Trophoblast cell (in vitro differentiated cells and primary cell): ENCODE measurements around the gene CX3CR1.

Experiments
- DNase-seq, 2 donors: peaks; one replicate each; pipeline ENCODE4 v3.0.0-alpha.2; 2016
- H2AFZ ChIP-seq: 2 replicates; pipeline ENCODE4 v1.6.1; 2013; ENCODE audit warnings: low read length, moderate library complexity, mild to moderate bottlenecking; ENCODE audit not compliant: insufficient read depth, poor library complexity
- H2AK5ac ChIP-seq: 2 replicates; pipeline ENCODE4 v1.6.1; 2013; ENCODE audit warnings: mild to moderate bottlenecking, low read length
- H2BK120ac ChIP-seq: 2 replicates; pipeline ENCODE4 v1.6.1; 2013; ENCODE audit warnings: low read length, mild to moderate bottlenecking, moderate library complexity; ENCODE audit not compliant: insufficient read depth, poor library complexity
- H2BK12ac ChIP-seq: 2 replicates; pipeline ENCODE4 v1.6.1; 2013; ENCODE audit warnings: mild to moderate bottlenecking, low read length, moderate library complexity
- H2BK5ac ChIP-seq: 2 replicates; pipeline ENCODE4 v1.6.1; 2013; ENCODE audit warnings: low read length, low read depth, moderate library complexity, mild to moderate bottlenecking; ENCODE audit not compliant: poor library complexity
- H3K14ac ChIP-seq: 2 replicates; pipeline ENCODE4 v1.6.1; 2013; ENCODE audit warnings: mild to moderate bottlenecking, low read length
- H3K18ac ChIP-seq: 2 replicates; pipeline ENCODE4 v1.6.1; 2013; ENCODE audit warnings: mild to moderate bottlenecking, low read length
- H3K23ac ChIP-seq: 2 replicates; pipeline ENCODE4 v1.6.1; 2013; ENCODE audit warnings: low read length
- H3K27ac ChIP-seq: 2 replicates; pipeline ENCODE4 v1.5.1; 2013; ENCODE audit warnings: low read depth, mild to moderate bottlenecking, inconsistent platforms, low read length, moderate library complexity
- H3K27me3 ChIP-seq: 2 replicates; pipeline ENCODE4 v1.6.1; 2013; ENCODE audit warnings: inconsistent platforms, mild to moderate bottlenecking, low read length, moderate library complexity; ENCODE audit not compliant: insufficient read depth
- H3K36me3 ChIP-seq, 2 experiments: 1 replicate in 1 of 2; 2 replicates in 1 of 2; pipeline ENCODE4 v1.6.1; 2013; ENCODE audit warnings: low read length in 2 of 2, mild to moderate bottlenecking in 2 of 2, moderate library complexity in 1 of 2; ENCODE audit not compliant: insufficient read depth in 2 of 2, control insufficient read depth in 1 of 2
- H3K4ac ChIP-seq: 2 replicates; pipeline ENCODE4 v1.6.1; 2013; ENCODE audit warnings: low read depth, mild to moderate bottlenecking, low read length, moderate library complexity
- H3K4me1 ChIP-seq, 2 experiments: 1 replicate in 1 of 2; 2 replicates in 1 of 2; pipeline ENCODE4 v1.6.1; 2013; ENCODE audit warnings: low read length in 2 of 2, mild to moderate bottlenecking in 2 of 2, moderate library complexity in 1 of 2; ENCODE audit not compliant: insufficient read depth in 2 of 2, control insufficient read depth in 1 of 2
- H3K4me2 ChIP-seq: 2 replicates; pipeline ENCODE4 v1.6.1; 2013; ENCODE audit warnings: inconsistent platforms, mild to moderate bottlenecking, low read length, moderate library complexity
- H3K4me3 ChIP-seq: 2 replicates; pipeline ENCODE4 v1.5.1; 2013; ENCODE audit warnings: mild to moderate bottlenecking, low read depth, low read length, inconsistent platforms
- H3K79me1 ChIP-seq: one replicate; pipeline ENCODE4 v1.6.1; 2013; ENCODE audit warnings: low read length
- H3K79me2 ChIP-seq: 2 replicates; pipeline ENCODE4 v1.6.1; 2013; ENCODE audit warnings: low read length, mild to moderate bottlenecking; ENCODE audit not compliant: control insufficient read depth, insufficient read depth, poor library complexity
- H3K9ac ChIP-seq: 2 replicates; pipeline ENCODE4 v1.6.1; 2013; ENCODE audit warnings: mild to moderate bottlenecking, low read length
- H3K9me3 ChIP-seq: 2 replicates; pipeline ENCODE4 v1.6.1; 2013; ENCODE audit warnings: low read depth, mild to moderate bottlenecking, control low read depth, inconsistent platforms, low read length; ENCODE audit not compliant: insufficient read depth
- H4K12ac ChIP-seq: 2 replicates; pipeline ENCODE4 v1.6.1; 2013; ENCODE audit warnings: low read depth, mild to moderate bottlenecking, low read length, moderate library complexity
- H4K8ac ChIP-seq: 2 replicates; pipeline ENCODE4 v1.6.1; 2013; ENCODE audit warnings: low read depth, mild to moderate bottlenecking, low read length, moderate library complexity
- H4K91ac ChIP-seq: one replicate; pipeline ENCODE4 v1.6.1; 2013; ENCODE audit warnings: low read depth, mild to moderate bottlenecking, low read length, moderate library complexity
- WGBS: extraction: QIAGEN DNeasy Blood & Tissue Kit; methylation state at CpG from one replicate; pipeline ENCODE4 v1.1.7; 2013; ENCODE audit warnings: missing lambda C conversion rate; ENCODE audit not compliant: insufficient read length, insufficient coverage; ENCODE audit errors: extremely low coverage; 5-methylcytosine and 5-hydroxymethylcytosine counted together

Gene CX3CR1

GRCh38 chr3:39315420-39315819 lies 35.6 kb upstream of the CX3CR1 start:
- Histone ChIP-seq H3K4me1 (no peaks in the 10 kb centered on the region), H3K23ac (no peak overlapping the region), H3K4me3 (no peak overlapping the region), H3K36me3 (no peaks in the 10 kb centered on the region), H4K8ac (no peak overlapping the region), H3K27me3 (no peaks in the 10 kb centered on the region), H3K9me3 (peaks cover 2% of the 10 kb centered on the region), H2AK5ac (no peak overlapping the region), H4K91ac (no peak overlapping the region), H3K18ac (no peak overlapping the region), H3K79me2 (no peaks in the 10 kb centered on the region), H2BK12ac (no peak overlapping the region), H3K14ac (no peak overlapping the region), H2BK120ac (no peak overlapping the region), H2AFZ (no peak overlapping the region), H3K79me1 (no peaks in the 10 kb centered on the region), H4K12ac (no peak overlapping the region), H2BK5ac (no peak overlapping the region), H3K4ac (no peak overlapping the region), H3K4me2 (no peak overlapping the region), H3K27ac (no peak overlapping the region), H3K9ac (no peak overlapping the region)
- DNase-seq = no peak
- no CpG with 5 or more reads among the region's 1 CpG for WGBS

GRCh38 chr3:39313289-39313688 lies 33.5 kb upstream of the CX3CR1 start:
- Histone ChIP-seq H3K4me3 (no peak overlapping the region), H3K79me2 (no peaks in the 10 kb centered on the region), H2AK5ac (no peak overlapping the region), H2AFZ (no peak overlapping the region), H2BK12ac (no peak overlapping the region), H3K23ac (no peak overlapping the region), H3K27me3 (no peaks in the 10 kb centered on the region), H4K8ac (no peak overlapping the region), H3K27ac (no peak overlapping the region), H4K91ac (no peak overlapping the region), H3K4me1 (no peaks in the 10 kb centered on the region), H3K4ac (no peak overlapping the region), H3K18ac (no peak overlapping the region), H2BK5ac (no peak overlapping the region), H3K9me3 (peaks cover 2% of the 10 kb centered on the region), H3K36me3 (no peaks in the 10 kb centered on the region), H2BK120ac (no peak overlapping the region), H3K4me2 (no peak overlapping the region), H3K9ac (no peak overlapping the region), H4K12ac (no peak overlapping the region), H3K14ac (no peak overlapping the region), H3K79me1 (no peaks in the 10 kb centered on the region)
- DNase-seq = no peak

DNA sequence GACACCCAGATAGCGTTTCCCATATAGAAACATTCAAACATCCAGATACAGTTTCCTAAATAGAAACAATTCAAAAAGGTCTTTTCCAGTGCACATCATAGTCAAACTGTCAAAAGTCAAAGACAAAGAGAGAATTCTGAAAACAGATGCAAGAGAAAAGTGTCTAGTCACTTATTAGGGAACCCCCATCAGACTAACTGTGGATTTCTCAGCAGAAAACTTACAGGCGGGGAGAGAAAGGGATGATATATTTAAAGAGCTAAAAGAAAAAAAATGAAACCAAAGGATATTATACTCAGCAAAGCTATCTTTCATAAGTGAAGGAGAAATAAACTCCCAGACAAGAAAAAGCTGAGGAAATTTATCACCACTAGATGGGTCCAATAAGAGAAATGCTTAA lies 22.3 kb upstream of the CX3CR1 start:
- Histone ChIP-seq H3K4me3 (no peak overlapping the region), H3K27ac (no peak overlapping the region), H3K27me3 (no peaks in the 10 kb centered on the region), H3K4ac (no peak overlapping the region), H3K23ac (no peak overlapping the region), H3K4me1 (no peaks in the 10 kb centered on the region), H4K12ac (no peak overlapping the region), H3K36me3 (no peaks in the 10 kb centered on the region), H2BK120ac (no peak overlapping the region), H2AK5ac (no peak overlapping the region), H2BK12ac (no peak overlapping the region), H4K8ac (no peak overlapping the region), H3K14ac (no peak overlapping the region), H2AFZ (no peak overlapping the region), H3K9ac (no peak overlapping the region), H3K79me2 (no peaks in the 10 kb centered on the region), H3K9me3 (peaks cover 3% of the 10 kb centered on the region), H3K18ac (no peak overlapping the region), H3K79me1 (no peaks in the 10 kb centered on the region), H2BK5ac (no peak overlapping the region), H3K4me2 (no peak overlapping the region), H4K91ac (no peak overlapping the region)
- WGBS = no CpG with 5 or more reads among the region's 2 CpGs
- no peak for DNase-seq

DNA sequence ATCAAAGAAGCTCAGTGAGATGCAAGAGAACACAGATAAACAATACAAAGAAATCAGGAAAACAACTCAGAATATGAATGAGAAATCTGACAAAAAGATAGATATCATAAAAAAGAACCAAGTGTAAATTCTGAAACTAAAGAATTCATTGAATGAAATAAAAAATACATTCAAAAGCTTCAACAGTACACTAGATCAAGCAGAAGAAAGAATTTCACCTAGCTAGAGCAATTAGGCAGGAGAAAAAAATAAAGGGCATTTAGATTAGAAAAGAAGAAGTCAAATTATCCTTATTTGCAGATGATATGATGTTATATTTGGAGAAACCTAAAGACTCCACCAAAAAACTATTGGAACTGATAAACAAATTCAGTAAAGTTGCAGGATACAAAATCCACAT lies 19.4 kb upstream of the CX3CR1 start:
- Histone ChIP-seq H2BK5ac (no peak overlapping the region), H3K79me1 (no peaks in the 10 kb centered on the region), H3K9ac (no peak overlapping the region), H4K12ac (no peak overlapping the region), H4K8ac (no peak overlapping the region), H2AFZ (no peak overlapping the region), H3K79me2 (no peaks in the 10 kb centered on the region), H2AK5ac (no peak overlapping the region), H2BK12ac (no peak overlapping the region), H3K14ac (no peak overlapping the region), H3K4ac (no peak overlapping the region), H3K9me3 (peaks cover 3% of the 10 kb centered on the region), H3K4me3 (no peak overlapping the region), H3K4me1 (peaks cover 0 to 5% of the 10 kb centered on the region in 2 experiments), H3K27me3 (no peaks in the 10 kb centered on the region), H3K36me3 (no peaks in the 10 kb centered on the region), H3K4me2 (no peak overlapping the region), H3K23ac (no peak overlapping the region), H4K91ac (no peak overlapping the region), H2BK120ac (no peak overlapping the region), H3K27ac (no peak overlapping the region), H3K18ac (no peak overlapping the region)
- DNase-seq = no peak
